ENCODE results near the gene PC.

Gene PC

GRCh38 chr11:66950112-66950535 is 8.1 kb downstream of the PC start:
- Histone ChIP-seq H3K9me3 (replicated peaks; ENCODE audit: insufficient read depth, low read length) (no peaks in the 10 kb centered on the region), H3K27ac (ENCODE audit: low read length) (no peak overlapping the region), H3K79me2 (ENCODE audit: low read length) (no peaks in the 10 kb centered on the region), H3K36me3 (replicated peaks; ENCODE audit: insufficient read depth, low read length) (no peaks in the 10 kb centered on the region), H4K20me1 (ENCODE audit: insufficient read depth, low read length) (no peaks in the 10 kb centered on the region), H3F3A (ENCODE audit: insufficient read depth, low read length) (no peaks in the 10 kb centered on the region), H3K9me2 (replicated peaks; ENCODE audit: insufficient read depth, low read length) (no peaks in the 10 kb centered on the region), H3K4me2 (ENCODE audit: low read depth, low read length) (no peak overlapping the region), H3K27me3 (replicated peaks; ENCODE audit: insufficient read depth, low read length) (peaks cover 62% of the 10 kb centered on the region), H3K9ac (ENCODE audit: low read length) (no peak overlapping the region), H3K4me1 (ENCODE audit: low read length) (no peaks in the 10 kb centered on the region), H2AFZ (ENCODE audit: low read length) (no peak overlapping the region), H3K4me3 (ENCODE audit: low read length) (no peak overlapping the region)
- DNase-seq, result no peak
- no peak for TF ChIP-seq EZH2 (optimal IDR thresholded peaks at IDR 0.05; ENCODE audit: low read depth, low read length)
- no peak for TF ChIP-seq CTCF (IDR thresholded peaks at IDR 0.05; ENCODE audit: low read length)
- no peak for TF ChIP-seq EZH2phosphoT487 (IDR thresholded peaks at IDR 0.05; ENCODE audit: low read length)

GRCh38 chr11:66938582-66939135 is 19.5 kb downstream of the PC start:
- Histone ChIP-seq H3K9me2 (replicated peaks; ENCODE audit: insufficient read depth, low read length) (no peaks in the 10 kb centered on the region), H3K27ac (ENCODE audit: low read length) (no peak overlapping the region)
- TF ChIP-seq EZH2 (optimal IDR thresholded peaks at IDR 0.05; ENCODE audit: low read depth, low read length), result no peak
- no peak for TF ChIP-seq EZH2phosphoT487 (IDR thresholded peaks at IDR 0.05; ENCODE audit: low read length)
- no peak for TF ChIP-seq CTCF (IDR thresholded peaks at IDR 0.05; ENCODE audit: low read length)

GRCh38 chr11:66937193-66937733 is 20.9 kb downstream of the PC start:
- no peaks in the 10 kb centered on the region for H3K79me2 ChIP-seq (ENCODE audit: low read length)
- TF ChIP-seq EZH2 (optimal IDR thresholded peaks at IDR 0.05; ENCODE audit: low read depth, low read length) (no peak), CTCF (IDR thresholded peaks at IDR 0.05; ENCODE audit: low read length) (no peak), EZH2phosphoT487 (IDR thresholded peaks at IDR 0.05; ENCODE audit: low read length) (no peak)
- H3K9me2 ChIP-seq (replicated peaks; ENCODE audit: insufficient read depth, low read length), result no peaks in the 10 kb centered on the region
- no peak overlapping the region for H3K4me2 ChIP-seq (ENCODE audit: low read depth, low read length)
- no peaks in the 10 kb centered on the region for H3K4me1 ChIP-seq (ENCODE audit: low read length)
- no peak overlapping the region for H3K4me3 ChIP-seq (ENCODE audit: low read length)
- H3K36me3 ChIP-seq (replicated peaks; ENCODE audit: insufficient read depth, low read length), result no peaks in the 10 kb centered on the region
- no peak overlapping the region for H2AFZ ChIP-seq (ENCODE audit: low read length)
- no peak overlapping the region for H3K9ac ChIP-seq (ENCODE audit: low read length)
- no peaks in the 10 kb centered on the region for H3K9me3 ChIP-seq (replicated peaks; ENCODE audit: insufficient read depth, low read length)
- H3F3A ChIP-seq (ENCODE audit: insufficient read depth, low read length), result no peaks in the 10 kb centered on the region
- peaks cover 23% of the 10 kb centered on the region for H3K27me3 ChIP-seq (replicated peaks; ENCODE audit: insufficient read depth, low read length)
- no peak overlapping the region for H3K27ac ChIP-seq (ENCODE audit: low read length)
- H4K20me1 ChIP-seq (ENCODE audit: insufficient read depth, low read length), result no peaks in the 10 kb centered on the region
- no peak for DNase-seq

More at GRCh38 chr11:66938582-66939135, 19.5 kb downstream of the PC start:
- no peak overlapping the region for H3K4me3 ChIP-seq (ENCODE audit: low read length)
- no peaks in the 10 kb centered on the region for H3K36me3 ChIP-seq (replicated peaks; ENCODE audit: insufficient read depth, low read length)
- no peaks in the 10 kb centered on the region for H4K20me1 ChIP-seq (ENCODE audit: insufficient read depth, low read length)
- H3K4me1 ChIP-seq (ENCODE audit: low read length), result no peaks in the 10 kb centered on the region
- no peaks in the 10 kb centered on the region for H3F3A ChIP-seq (ENCODE audit: insufficient read depth, low read length)
- no peak overlapping the region for H2AFZ ChIP-seq (ENCODE audit: low read length)
- no peaks in the 10 kb centered on the region for H3K79me2 ChIP-seq (ENCODE audit: low read length)
- H3K9me3 ChIP-seq (replicated peaks; ENCODE audit: insufficient read depth, low read length), result no peaks in the 10 kb centered on the region
- no peak overlapping the region for H3K4me2 ChIP-seq (ENCODE audit: low read depth, low read length)
- H3K9ac ChIP-seq (ENCODE audit: low read length), result no peak overlapping the region
- H3K27me3 ChIP-seq (replicated peaks; ENCODE audit: insufficient read depth, low read length), result peaks cover 19% of the 10 kb centered on the region
- DNase-seq, result no peak

Data from MM.1S (cell line).